Measurements from ENCODE around the gene TBX2. TPM values are rescaled to one million over a fixed set of nuclear protein-coding genes. Genes with fewer than 3 reads are reported as not detected.

Gene TBX2
- total and polyA plus RNA-seq, 2 of the 13 experiments (the other 11 are each of a cell fraction or from before 2014, with no cell fraction given), result 2.8 to 15.3 TPM

DNA sequence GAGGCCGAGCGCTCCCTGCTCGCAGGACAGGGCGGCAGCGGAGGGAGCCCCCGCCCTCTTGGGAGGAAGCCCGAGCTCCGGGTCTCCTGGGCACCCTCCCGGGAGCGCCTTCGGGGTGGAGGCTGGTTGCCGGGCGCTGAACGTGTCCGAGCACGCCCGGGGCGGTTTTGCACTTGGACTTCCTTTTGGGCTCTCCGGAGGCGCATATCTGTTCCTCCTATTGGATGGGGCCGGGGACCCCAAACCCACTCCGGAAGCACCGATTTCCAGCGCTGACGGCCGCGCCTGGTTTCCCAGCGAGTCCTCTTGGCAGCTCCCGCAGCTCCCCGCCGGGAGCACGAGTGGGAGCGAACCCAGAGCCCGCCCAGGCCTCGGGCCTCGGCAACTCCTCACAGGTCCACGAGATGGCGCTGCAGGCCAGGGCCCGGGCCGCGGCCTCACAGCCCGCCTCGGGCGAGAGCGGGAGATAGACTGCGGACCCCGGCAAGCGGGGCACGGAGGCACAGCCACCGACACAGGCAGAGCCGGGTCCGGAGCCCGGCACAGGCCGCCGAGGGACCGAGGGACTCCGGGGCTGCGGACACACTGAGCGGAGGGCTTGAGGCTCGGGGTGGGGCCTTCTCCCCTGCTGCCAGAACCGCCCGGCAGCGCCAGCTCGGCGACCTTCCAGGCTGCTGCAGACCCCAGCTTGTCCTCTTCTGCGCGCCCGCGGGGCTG lies 12.7 kb downstream of the TBX2 start (continued):
- TF ChIP-seq, protein P1, sequence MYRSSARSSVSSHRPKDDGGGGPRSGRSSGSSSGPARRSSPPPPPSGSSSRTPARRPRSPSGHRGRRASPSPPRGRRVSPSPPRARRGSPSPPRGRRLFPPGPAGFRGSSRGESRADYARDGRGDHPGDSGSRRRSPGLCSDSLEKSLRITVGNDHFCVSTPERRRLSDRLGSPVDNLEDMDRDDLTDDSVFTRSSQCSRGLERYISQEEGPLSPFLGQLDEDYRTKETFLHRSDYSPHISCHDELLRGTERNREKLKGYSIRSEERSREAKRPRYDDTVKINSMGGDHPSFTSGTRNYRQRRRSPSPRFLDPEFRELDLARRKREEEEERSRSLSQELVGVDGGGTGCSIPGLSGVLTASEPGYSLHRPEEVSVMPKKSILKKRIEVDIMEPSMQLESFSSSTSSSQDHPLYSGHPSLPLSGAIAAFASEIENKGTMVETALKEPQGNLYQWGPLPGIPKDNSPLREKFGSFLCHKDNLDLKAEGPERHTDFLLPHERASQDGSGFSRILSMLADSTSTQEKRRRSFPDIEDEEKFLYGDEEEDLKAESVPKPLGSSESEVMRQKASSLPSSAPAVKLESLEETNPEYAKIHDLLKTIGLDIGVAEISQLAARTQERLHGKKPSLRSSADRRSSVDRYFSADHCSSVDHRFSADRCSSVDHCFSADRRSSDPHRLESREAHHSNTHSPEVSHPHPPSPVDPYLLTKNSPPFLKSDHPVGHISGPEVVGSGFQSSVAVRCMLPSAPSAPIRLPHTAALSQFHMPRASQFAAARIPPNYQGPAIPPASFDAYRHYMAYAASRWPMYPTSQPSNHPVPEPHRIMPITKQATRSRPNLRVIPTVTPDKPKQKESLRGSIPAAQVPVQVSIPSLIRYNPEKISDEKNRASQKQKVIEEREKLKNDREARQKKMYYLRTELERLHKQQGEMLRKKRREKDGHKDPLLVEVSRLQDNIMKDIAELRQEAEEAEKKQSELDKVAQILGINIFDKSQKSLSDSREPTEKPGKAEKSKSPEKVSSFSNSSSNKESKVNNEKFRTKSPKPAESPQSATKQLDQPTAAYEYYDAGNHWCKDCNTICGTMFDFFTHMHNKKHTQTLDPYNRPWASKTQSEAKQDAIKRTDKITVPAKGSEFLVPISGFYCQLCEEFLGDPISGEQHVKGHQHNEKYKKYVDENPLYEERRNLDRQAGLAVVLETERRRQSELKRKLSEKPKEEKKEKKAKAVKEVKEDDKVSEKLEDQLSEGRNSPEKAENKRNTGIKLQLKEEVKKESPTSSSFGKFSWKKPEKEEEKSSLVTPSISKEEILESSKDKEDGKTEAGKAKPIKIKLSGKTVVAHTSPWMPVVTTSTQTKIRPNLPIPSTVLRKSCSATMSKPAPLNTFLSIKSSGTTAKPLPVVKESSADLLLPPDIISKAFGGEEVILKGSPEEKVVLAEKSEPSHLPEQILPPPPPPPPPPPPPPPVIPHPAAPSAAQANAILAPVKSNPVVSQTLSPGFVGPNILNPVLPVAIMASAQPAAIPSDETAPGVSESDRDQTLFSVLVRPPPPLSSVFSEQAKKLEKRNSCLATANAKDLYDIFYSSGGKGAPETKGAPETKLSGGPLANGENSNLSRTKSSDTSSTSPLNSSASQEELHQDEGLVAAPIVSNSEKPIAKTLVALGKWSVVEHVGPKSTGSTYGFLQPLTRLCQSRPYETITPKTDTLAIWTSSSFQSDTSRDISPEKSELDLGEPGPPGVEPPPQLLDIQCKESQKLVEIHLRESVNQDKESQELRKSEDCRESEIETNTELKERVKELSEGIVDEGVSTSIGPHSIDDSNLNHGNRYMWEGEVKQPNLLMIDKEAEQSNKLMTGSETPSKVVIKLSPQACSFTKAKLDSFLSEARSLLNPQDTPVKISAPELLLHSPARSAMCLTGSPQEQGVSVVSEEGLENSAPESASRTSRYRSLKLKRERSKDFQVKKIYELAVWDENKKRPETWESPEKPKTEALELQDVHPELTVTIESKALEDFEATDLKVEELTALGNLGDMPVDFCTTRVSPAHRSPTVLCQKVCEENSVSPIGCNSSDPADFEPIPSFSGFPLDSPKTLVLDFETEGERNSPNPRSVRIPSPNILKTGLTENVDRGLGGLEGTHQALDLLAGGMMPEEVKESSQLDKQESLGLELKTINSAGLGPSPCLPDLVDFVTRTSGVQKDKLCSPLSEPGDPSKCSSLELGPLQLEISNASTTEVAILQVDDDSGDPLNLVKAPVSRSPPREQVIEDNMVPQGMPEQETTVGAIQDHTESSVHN (CRISPR knock-in tag; IDR thresholded peaks at IDR 0.05), result no peak
- peak; percentile 77 for TF ChIP-seq ZNF780A (CRISPR knock-in tag; IDR thresholded peaks at IDR 0.05)
- peak; percentile 60; the same call in 1 of the 2 replicates for TF ChIP-seq ZMYM2 (CRISPR knock-in tag; IDR thresholded peaks at IDR 0.05)
- TF ChIP-seq TMF1 (CRISPR knock-in tag; IDR thresholded peaks at IDR 0.05; ENCODE audit: low read depth), result peak; percentile 77
- peak; percentile 63; the same call in 1 of the 2 replicates for TF ChIP-seq TGIF2 (CRISPR knock-in tag; IDR thresholded peaks at IDR 0.05)
- peak; percentile 84 for TF ChIP-seq GATAD2A (CRISPR knock-in tag; IDR thresholded peaks at IDR 0.05)
- TF ChIP-seq ZNF672 (CRISPR knock-in tag; IDR thresholded peaks at IDR 0.05), result peak; percentile 61; the same call in 1 of the 2 replicates
- peak; percentile 72 for TF ChIP-seq RXRB (CRISPR knock-in tag; IDR thresholded peaks at IDR 0.05; ENCODE audit: borderline replicate concordance)
- TF ChIP-seq KMT2A (CRISPR knock-in tag; IDR thresholded peaks at IDR 0.05), result peak; percentile 87; the same call in 1 of the 2 replicates
- TF ChIP-seq, protein P2, sequence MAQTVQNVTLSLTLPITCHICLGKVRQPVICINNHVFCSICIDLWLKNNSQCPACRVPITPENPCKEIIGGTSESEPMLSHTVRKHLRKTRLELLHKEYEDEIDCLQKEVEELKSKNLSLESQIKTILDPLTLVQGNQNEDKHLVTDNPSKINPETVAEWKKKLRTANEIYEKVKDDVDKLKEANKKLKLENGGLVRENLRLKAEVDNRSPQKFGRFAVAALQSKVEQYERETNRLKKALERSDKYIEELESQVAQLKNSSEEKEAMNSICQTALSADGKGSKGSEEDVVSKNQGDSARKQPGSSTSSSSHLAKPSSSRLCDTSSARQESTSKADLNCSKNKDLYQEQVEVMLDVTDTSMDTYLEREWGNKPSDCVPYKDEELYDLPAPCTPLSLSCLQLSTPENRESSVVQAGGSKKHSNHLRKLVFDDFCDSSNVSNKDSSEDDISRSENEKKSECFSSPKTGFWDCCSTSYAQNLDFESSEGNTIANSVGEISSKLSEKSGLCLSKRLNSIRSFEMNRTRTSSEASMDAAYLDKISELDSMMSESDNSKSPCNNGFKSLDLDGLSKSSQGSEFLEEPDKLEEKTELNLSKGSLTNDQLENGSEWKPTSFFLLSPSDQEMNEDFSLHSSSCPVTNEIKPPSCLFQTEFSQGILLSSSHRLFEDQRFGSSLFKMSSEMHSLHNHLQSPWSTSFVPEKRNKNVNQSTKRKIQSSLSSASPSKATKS (CRISPR knock-in tag; IDR thresholded peaks at IDR 0.05), result 0 out of 2 replicates have a peak, but pooled peaks have one; percentile 66
- TF ChIP-seq PRDM4 (CRISPR knock-in tag; IDR thresholded peaks at IDR 0.05; ENCODE audit: borderline replicate concordance), result peak; percentile 31; the same call in 1 of the 2 replicates
- TF ChIP-seq ZNF280B (CRISPR knock-in tag; IDR thresholded peaks at IDR 0.05; ENCODE audit: borderline replicate concordance), result 0 out of 2 replicates have a peak, but pooled peaks have one; percentile 70
- TF ChIP-seq ZNF792 (CRISPR knock-in tag; IDR thresholded peaks at IDR 0.05), result peak; percentile 90
- 0 out of 2 replicates have a peak, but pooled peaks have one; percentile 9 for TF ChIP-seq ZNF12 (CRISPR knock-in tag; IDR thresholded peaks at IDR 0.05)
